Measurements from ENCODE around the gene ACSF2.

DNA sequence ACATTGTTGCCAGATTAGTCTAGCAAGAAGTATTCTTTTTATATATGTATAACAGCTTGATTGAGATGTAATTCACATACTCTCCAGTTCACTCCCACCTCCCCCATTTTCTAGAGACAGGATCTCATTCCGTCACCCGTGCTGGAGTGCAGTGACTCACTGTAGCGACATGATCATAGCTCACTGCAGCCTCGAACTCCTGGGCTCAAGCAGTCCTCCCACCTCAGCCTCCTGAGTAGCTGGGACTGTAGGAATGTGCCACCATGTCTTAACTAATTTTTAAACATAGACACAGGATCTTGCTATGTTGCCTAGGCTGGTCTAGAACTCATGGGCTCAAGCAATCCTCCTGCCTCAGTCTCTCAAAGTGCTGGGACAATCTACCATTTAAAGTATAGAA lies 49.3 kb downstream of the ACSF2 start:
- TF ChIP-seq HOXB13 (CRISPR knock-in tag; IDR thresholded peaks at IDR 0.05; ENCODE audit: low read depth) (no peak), POLR2A (IDR thresholded peaks at IDR 0.05; ENCODE audit: low read length) (no peak), KDM1A (IDR thresholded peaks at IDR 0.05; ENCODE audit: low read depth) (no peak), CHD2 (IDR thresholded peaks at IDR 0.05; ENCODE audit: low read length, partially characterized antibody) (no peak), MAZ (IDR thresholded peaks at IDR 0.05; ENCODE audit: borderline replicate concordance, low read depth, low read length) (no peak), RNF2 (IDR thresholded peaks at IDR 0.05; ENCODE audit: borderline replicate concordance, low read depth) (no peak), CBX2 (IDR thresholded peaks at IDR 0.05; ENCODE audit: borderline replicate concordance, low read depth) (no peak), SMC3 (IDR thresholded peaks at IDR 0.05) (no peak), CEBPB (IDR thresholded peaks at IDR 0.05) (no peak), FOXS1 (CRISPR knock-in tag; IDR thresholded peaks at IDR 0.05) (no peak), BHLHE40 (IDR thresholded peaks at IDR 0.05; ENCODE audit: low read depth, low read length) (no peak)
- TF ChIP-seq, protein P1, sequence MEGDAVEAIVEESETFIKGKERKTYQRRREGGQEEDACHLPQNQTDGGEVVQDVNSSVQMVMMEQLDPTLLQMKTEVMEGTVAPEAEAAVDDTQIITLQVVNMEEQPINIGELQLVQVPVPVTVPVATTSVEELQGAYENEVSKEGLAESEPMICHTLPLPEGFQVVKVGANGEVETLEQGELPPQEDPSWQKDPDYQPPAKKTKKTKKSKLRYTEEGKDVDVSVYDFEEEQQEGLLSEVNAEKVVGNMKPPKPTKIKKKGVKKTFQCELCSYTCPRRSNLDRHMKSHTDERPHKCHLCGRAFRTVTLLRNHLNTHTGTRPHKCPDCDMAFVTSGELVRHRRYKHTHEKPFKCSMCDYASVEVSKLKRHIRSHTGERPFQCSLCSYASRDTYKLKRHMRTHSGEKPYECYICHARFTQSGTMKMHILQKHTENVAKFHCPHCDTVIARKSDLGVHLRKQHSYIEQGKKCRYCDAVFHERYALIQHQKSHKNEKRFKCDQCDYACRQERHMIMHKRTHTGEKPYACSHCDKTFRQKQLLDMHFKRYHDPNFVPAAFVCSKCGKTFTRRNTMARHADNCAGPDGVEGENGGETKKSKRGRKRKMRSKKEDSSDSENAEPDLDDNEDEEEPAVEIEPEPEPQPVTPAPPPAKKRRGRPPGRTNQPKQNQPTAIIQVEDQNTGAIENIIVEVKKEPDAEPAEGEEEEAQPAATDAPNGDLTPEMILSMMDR (IDR thresholded peaks at IDR 0.05), result no peak
- TF ChIP-seq, protein P2, sequence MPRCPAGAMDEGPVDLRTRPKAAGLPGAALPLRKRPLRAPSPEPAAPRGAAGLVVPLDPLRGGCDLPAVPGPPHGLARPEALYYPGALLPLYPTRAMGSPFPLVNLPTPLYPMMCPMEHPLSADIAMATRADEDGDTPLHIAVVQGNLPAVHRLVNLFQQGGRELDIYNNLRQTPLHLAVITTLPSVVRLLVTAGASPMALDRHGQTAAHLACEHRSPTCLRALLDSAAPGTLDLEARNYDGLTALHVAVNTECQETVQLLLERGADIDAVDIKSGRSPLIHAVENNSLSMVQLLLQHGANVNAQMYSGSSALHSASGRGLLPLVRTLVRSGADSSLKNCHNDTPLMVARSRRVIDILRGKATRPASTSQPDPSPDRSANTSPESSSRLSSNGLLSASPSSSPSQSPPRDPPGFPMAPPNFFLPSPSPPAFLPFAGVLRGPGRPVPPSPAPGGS (IDR thresholded peaks at IDR 0.05), result no peak
